GM12878 (cell line): ENCODE data around the gene MPHOSPH9.

Experiments
- CREM ChIP-seq: IDR thresholded peaks from 2 replicates; pipeline ENCODE4 v1.6.1; 2014; ENCODE audit warnings: antibody characterized with exemption, low read depth
- GABPA ChIP-seq: IDR thresholded peaks from 2 replicates; pipeline ENCODE4 v1.6.1; 2014; ENCODE audit warnings: antibody characterized with exemption, low read depth, mild to moderate bottlenecking, inconsistent platforms
- JUNB ChIP-seq: IDR thresholded peaks from 2 replicates; pipeline ENCODE4 v1.6.1; 2016; ENCODE audit warnings: antibody characterized with exemption, mild to moderate bottlenecking
- NFXL1 ChIP-seq: fragments of 450-650 bp; IDR thresholded peaks from 2 replicates; pipeline ENCODE4 v1.6.1; 2017; ENCODE audit warnings: antibody characterized with exemption, mild to moderate bottlenecking, borderline replicate concordance
- NR2C2 ChIP-seq: IDR thresholded peaks from 2 replicates; pipeline ENCODE4 v1.6.1; 2011; ENCODE audit warnings: borderline replicate concordance, low read depth; ENCODE audit not compliant: control insufficient read depth, insufficient read length
- POLR2A ChIP-seq: IDR thresholded peaks from 2 replicates; pipeline ENCODE4 v1.6.1; 2011; ENCODE audit warnings: low read depth, mild to moderate bottlenecking, low read length
- POLR2AphosphoS5 ChIP-seq: IDR thresholded peaks from 2 replicates; pipeline ENCODE4 v1.6.1; 2011; ENCODE audit warnings: mild to moderate bottlenecking, low read length, inconsistent platforms
- SMC3 ChIP-seq: IDR thresholded peaks from 2 replicates; pipeline ENCODE4 v1.6.1; 2011; ENCODE audit warnings: low read length, improper control_type of control experiment, borderline replicate concordance

DNA sequence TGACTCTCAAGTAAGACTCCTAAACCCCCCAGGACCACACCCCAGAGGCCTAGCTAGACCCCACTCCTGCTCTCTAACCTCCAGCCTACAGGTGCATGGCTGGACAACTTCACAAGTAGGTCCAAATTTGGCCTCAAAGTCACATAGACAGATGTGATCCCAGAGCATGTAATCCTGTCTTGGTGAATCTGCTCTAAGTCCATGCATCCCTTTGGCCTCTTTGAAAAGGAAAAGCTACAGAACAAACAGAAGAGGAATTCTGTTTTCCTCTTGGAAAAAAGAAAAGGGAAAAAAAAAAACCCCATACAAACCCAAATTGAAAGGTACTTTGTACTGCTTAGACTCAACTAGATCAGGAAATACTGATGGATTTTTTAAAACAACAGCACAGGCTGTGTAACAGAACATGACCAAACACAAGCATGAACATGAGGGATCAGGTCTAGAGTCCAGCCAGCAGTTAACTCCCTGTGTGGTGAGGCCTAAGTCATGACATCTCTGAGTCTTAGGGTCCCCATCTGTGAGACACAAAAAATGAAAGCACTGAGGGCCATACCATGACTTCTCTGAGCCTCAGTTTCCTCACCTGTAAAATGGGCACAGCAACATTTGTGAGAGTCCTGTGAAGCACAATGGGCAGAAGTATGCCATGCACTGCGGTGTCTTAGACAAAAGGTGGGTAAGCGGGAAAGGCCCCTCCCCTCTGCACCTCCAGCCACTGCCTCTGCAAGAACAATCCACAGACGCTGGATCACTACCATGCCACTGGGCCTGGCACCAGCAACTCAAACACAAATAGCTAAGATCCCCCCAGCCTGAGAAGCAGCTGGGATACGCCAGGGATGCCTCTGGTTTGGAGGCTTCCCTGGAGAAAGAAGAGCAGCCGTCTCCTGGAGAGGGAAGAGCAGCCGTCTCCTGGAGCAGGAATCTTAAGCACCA, 92.0 kb downstream of the MPHOSPH9 start:
- TF ChIP-seq SMC3 = no peak
- no peak for TF ChIP-seq CREM
- TF ChIP-seq NR2C2 = no peak
- TF ChIP-seq POLR2A = no peak
- no peak for TF ChIP-seq POLR2AphosphoS5
- no peak for TF ChIP-seq GABPA
- TF ChIP-seq JUNB = no peak
- TF ChIP-seq NFXL1 = no peak
